CD4-positive, alpha-beta T cell (primary cell): ENCODE data around the gene C1R. TPM values are rescaled to one million over a fixed set of nuclear protein-coding genes. Genes with fewer than 3 reads are reported as not detected.

Experiments
- ATAC-seq: fragments of 200-7000 bp; cut with Tn5 transposase; one replicate; pipeline ENCODE4 v1.10.0; 2022; ENCODE audit warnings: mild to moderate bottlenecking; ENCODE audit not compliant: poor library complexity
- CTCF ChIA-PET: fragments of 350-600 bp; sonication (Branson Sonifier 250); formaldehyde crosslinking; loops from one replicate; lab custom pipeline; 2021; ENCODE audit warnings: antibody characterized with exemption, inconsistent platforms; lab: Charles Lee
- POLR2A ChIA-PET: fragments of 350-600 bp; sonication (Branson Sonifier 250); formaldehyde crosslinking; loops from one replicate; lab custom pipeline; 2021; ENCODE audit warnings: antibody characterized with exemption, inconsistent platforms; lab: Charles Lee
- DNase-seq, 14 experiments: peaks; one replicate each; pipeline ENCODE4 v3.0.0-alpha.2; 2013 to 2020; ENCODE audit warnings: mixed read lengths in 2 of 14
- H3K27ac ChIP-seq, 2 donors: one replicate each; pipeline versions ENCODE4 v1.5.1 to v1.7.0; 2013; ENCODE audit warnings: low read length in 2 of 2, low read depth in 1 of 2, mild to moderate bottlenecking in 1 of 2
- H3K27me3 ChIP-seq, 2 experiments: 1 replicate in 1 of 2; 2 replicates in 1 of 2; pipeline versions ENCODE4 v1.6.1 to v1.7.0; 2013; ENCODE audit warnings: low read length in 2 of 2, control low read depth in 1 of 2, mild to moderate bottlenecking in 1 of 2, moderate library complexity in 1 of 2; ENCODE audit not compliant: insufficient read depth in 2 of 2, control insufficient read depth in 1 of 2
- H3K36me3 ChIP-seq: one replicate; pipeline ENCODE4 v1.6.1; 2013; ENCODE audit warnings: low read length, control low read depth; ENCODE audit not compliant: insufficient read depth
- H3K4me1 ChIP-seq: one replicate; pipeline ENCODE4 v1.6.1; 2013; ENCODE audit warnings: low read length, control low read depth; ENCODE audit not compliant: insufficient read depth
- H3K4me3 ChIP-seq: one replicate; pipeline ENCODE4 v1.5.1; 2013; ENCODE audit warnings: mild to moderate bottlenecking, low read length, moderate library complexity
- H3K9me3 ChIP-seq, 2 experiments: 1 replicate in 1 of 2; 2 replicates in 1 of 2; pipeline versions ENCODE4 v1.6.1 to v1.7.0; 2013; ENCODE audit warnings: low read length in 2 of 2, mild to moderate bottlenecking in 2 of 2, control low read depth in 1 of 2, moderate library complexity in 1 of 2; ENCODE audit not compliant: control insufficient read depth in 1 of 2, insufficient read depth in 1 of 2
- H3K27ac Mint-ChIP-seq: one replicate; pipeline ENCODE4 v1.8.0; 2020; ENCODE audit warnings: mixed read lengths
- H3K27me3 Mint-ChIP-seq: one replicate; pipeline ENCODE4 v1.8.0; 2021; ENCODE audit warnings: mixed read lengths
- H3K36me3 Mint-ChIP-seq: one replicate; pipeline ENCODE4 v1.8.0; 2021; ENCODE audit warnings: low read depth, mixed read lengths
- H3K4me1 Mint-ChIP-seq: one replicate; pipeline ENCODE4 v1.8.0; 2021; ENCODE audit warnings: low read depth, mixed read lengths
- H3K4me3 Mint-ChIP-seq: one replicate; pipeline ENCODE4 v1.8.0; 2020; ENCODE audit warnings: mild to moderate bottlenecking, mixed read lengths
- H3K9me3 Mint-ChIP-seq: one replicate; pipeline ENCODE4 v1.8.0; 2020; ENCODE audit warnings: mixed read lengths
- CTCF ChIP-seq: fragments of 200-600 bp; IDR thresholded peaks from one replicate; pipeline ENCODE4 v1.8.0; 2022; ENCODE audit warnings: antibody characterized with exemption, mild to moderate bottlenecking
- intact Hi-C, 2 experiments: fragments of 100-400 bp; cut with DNase I in 1 of 2; cut with micrococcal nuclease in 1 of 2; formaldehyde crosslinking; loops; one replicate each; pipeline versions ENCODE4 v1.15.1 to v1.9.0; 2023 to 2025; cut with DNase I, micrococcal nuclease
- total RNA-seq, 174 experiments: library from RNA in 2 of 174; stranded (reverse) in 2 of 174; gene quantifications; one replicate each; pipeline ENCODE4 v1.2.3 and lab custom pipeline; 2021 to 2026

The C1R gene
- total RNA-seq, 2 experiments from 2014 or later = 3.1 to 4.0 TPM

DNA sequence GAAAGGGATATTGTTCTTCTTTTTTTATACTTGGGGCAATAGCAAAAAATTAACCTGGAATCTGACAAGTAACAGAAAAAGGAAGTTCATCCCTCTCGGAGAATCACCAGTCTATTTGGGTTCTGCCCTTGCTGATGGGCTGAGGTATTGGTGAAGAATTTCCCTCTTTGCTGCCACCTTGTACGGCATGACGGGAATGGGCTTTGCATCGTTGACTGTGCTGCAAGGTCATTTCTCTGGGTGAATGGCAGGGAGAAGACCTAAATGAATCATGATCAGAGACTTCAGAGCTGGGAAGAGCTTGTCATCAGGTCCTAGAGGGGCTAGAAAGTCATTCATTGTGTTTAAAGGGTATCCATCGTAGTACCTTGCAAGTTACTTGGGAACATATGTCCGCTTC lies 19.7 kb downstream of the C1R start:
- no peak for ATAC-seq
- H3K4me3 Mint-ChIP-seq = no peak overlapping the region
- H3K27ac ChIP-seq = no peak overlapping the region
- H3K27me3 Mint-ChIP-seq = peaks cover 14% of the 10 kb centered on the region
- H3K36me3 Mint-ChIP-seq = no peaks in the 10 kb centered on the region
- intact Hi-C loops = no loop called here
- ChIA-PET POLR2A (interaction anchor here (0.6 kb wide), 1 partner anchor 9 kb away, joined by 3 read pairs; no protein-coding TSS in a partner anchor), CTCF (interaction anchor here (1.0 kb wide), 1 partner anchor 41 kb away, joined by 3 read pairs; no protein-coding TSS in a partner anchor)
- H3K9me3 Mint-ChIP-seq = no peaks in the 10 kb centered on the region
- no peak overlapping the region for H3K4me3 ChIP-seq
- H3K27ac Mint-ChIP-seq = no peak overlapping the region
- DNase-seq = no peak
- TF ChIP-seq CTCF = no peak
- H3K4me1 ChIP-seq = no peaks in the 10 kb centered on the region
- H3K4me1 Mint-ChIP-seq = no peaks in the 10 kb centered on the region
- no peaks in the 10 kb centered on the region for H3K9me3 ChIP-seq
- H3K36me3 ChIP-seq = no peaks in the 10 kb centered on the region
- H3K27me3 ChIP-seq = no peaks in the 10 kb centered on the region

DNA sequence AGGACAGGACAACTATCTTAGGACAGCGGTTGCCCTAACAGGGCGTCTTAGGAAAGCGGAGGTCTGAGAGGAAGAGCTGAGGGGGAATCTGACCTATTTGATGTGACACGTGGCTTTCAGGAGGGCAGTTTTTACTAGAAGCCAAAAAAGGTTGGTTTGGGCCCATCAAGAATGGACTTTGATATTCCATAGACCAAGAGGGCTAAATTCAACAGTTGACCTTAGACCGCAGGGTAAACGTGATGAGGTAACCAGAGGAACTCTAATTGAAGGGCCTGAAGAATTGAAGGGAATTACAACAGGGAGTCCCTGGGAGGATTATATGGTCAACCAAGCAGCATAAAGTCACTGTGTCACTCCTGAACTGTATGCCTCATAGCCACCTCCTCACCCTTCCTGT lies 20.2 kb downstream of the C1R start:
- no peak overlapping the region for H3K27ac ChIP-seq
- Mint-ChIP-seq H3K27ac (no peak overlapping the region), H3K4me3 (no peak overlapping the region), H3K27me3 (peaks cover 14% of the 10 kb centered on the region), H3K9me3 (no peaks in the 10 kb centered on the region), H3K36me3 (no peaks in the 10 kb centered on the region), H3K4me1 (no peaks in the 10 kb centered on the region)
- no peaks in the 10 kb centered on the region for H3K36me3 ChIP-seq
- no peaks in the 10 kb centered on the region for H3K9me3 ChIP-seq
- ChIA-PET CTCF (no interaction called here), POLR2A (no interaction called here)
- intact Hi-C loops = no loop called here
- no peak overlapping the region for H3K4me3 ChIP-seq
- H3K27me3 ChIP-seq = no peaks in the 10 kb centered on the region
- H3K4me1 ChIP-seq = no peaks in the 10 kb centered on the region
- DNase-seq = no peak
- ATAC-seq = no peak
- TF ChIP-seq CTCF = no peak

DNA sequence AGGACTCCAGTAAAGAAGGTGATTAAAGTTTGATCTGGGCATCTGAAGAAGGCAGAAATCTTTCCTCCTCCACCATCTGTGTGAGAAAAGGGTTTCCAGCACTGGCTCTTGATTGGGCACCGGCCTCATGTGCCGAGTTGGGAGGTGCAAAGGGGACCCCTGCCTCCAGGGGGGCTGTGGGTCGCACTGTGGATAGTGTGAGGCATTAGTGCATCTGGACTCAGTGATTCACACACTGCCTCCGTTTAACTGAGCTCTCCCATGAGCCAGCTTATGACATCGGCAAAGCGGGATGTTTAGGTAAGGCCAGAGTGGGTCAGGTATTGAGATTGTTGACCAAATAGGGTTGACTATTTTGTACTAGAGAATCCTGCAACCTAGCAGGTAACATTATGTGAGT lies 22.9 kb downstream of the C1R start:
- no peak for ATAC-seq
- H3K9me3 ChIP-seq = no peaks in the 10 kb centered on the region
- no peak for TF ChIP-seq CTCF
- no peaks in the 10 kb centered on the region for H3K36me3 Mint-ChIP-seq
- ChIA-PET CTCF (no interaction called here), POLR2A (no interaction called here)
- no peaks in the 10 kb centered on the region for H3K4me1 ChIP-seq
- H3K27me3 Mint-ChIP-seq = peaks cover 14% of the 10 kb centered on the region
- intact Hi-C loops = no loop called here
- H3K27ac ChIP-seq = no peak overlapping the region
- H3K4me3 ChIP-seq = no peak overlapping the region
- H3K27ac Mint-ChIP-seq = no peak overlapping the region
- no peak overlapping the region for H3K4me3 Mint-ChIP-seq
- H3K27me3 ChIP-seq = no peaks in the 10 kb centered on the region
- no peaks in the 10 kb centered on the region for H3K36me3 ChIP-seq
- H3K9me3 Mint-ChIP-seq = no peaks in the 10 kb centered on the region
- no peaks in the 10 kb centered on the region for H3K4me1 Mint-ChIP-seq
- DNase-seq = no peak
